HG03354 (cell line): ENCODE results near the gene DMD.
"Not testable (repeated sequence)": the region's sequence is repeated elsewhere in the genome, so short reads cannot be mapped to it uniquely, and the experiment has no call there.

Experiments used
- ATAC-seq: cut with Tn5 transposase; IDR thresholded peaks from one replicate; pipeline ENCODE4 v1.9.1; 2021; ENCODE audit warnings: mild to moderate bottlenecking; ENCODE audit not compliant: unreplicated experiment, poor library complexity, severe bottlenecking

The DMD gene

DNA sequence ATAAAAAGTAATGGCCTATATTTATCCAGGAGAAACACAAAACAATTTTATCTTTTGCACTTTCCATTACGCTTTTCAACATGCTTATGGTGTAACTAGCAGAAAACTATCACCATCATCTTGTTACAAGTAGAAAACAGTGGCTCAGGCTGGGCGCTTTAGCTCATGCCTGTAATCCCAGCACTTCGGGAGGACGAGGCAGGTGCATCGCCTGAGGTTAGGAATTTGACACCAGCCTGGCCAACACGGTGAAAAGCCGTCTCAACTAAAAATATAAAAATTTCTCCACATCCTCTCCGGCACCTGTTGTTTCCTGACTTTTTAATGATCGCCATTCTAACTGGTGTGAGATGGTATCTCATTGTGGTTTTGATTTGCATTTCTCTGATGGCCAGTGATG, 506.0 kb downstream of the DMD start:
- ATAC-seq, result not testable (repeated sequence)

DNA sequence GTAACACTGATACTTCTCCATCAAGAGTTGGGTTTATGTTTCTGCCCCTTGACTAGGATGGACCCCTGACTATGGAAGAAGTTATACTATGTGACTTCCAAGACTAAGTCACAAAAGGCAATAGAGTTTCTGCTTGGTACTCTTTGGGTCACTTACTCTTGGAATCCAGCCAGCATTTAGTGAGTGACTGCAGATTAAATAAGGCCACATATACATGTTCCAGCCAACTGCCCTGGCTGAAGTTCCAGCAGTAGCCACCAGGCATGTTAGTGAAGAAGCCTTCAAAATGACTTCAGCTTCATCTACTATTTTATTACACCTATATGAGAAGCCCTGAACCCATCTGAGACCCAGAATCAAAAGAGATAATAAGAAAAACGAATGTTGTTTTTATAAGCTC, 524.0 kb downstream of the DMD start:
- no peak for ATAC-seq

DNA sequence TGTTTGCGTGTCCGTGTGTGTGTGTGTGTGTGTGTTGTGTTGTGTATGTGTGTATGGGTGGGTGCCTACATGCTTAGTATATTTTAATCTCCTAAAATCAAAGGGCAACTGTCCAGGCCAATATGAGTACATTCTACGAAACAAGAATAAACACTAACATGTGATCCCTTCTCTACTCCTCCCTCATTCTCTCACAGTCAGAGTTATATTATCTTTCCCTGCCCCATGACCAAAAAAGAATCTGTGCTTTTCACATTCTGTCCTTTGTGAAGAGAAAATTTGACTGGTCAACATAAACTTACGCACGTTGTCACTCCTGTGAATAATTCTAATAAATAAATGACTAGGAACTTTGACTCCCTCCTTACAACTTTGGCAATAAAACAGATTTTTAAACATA, 532.9 kb downstream of the DMD start:
- no peak for ATAC-seq

DNA sequence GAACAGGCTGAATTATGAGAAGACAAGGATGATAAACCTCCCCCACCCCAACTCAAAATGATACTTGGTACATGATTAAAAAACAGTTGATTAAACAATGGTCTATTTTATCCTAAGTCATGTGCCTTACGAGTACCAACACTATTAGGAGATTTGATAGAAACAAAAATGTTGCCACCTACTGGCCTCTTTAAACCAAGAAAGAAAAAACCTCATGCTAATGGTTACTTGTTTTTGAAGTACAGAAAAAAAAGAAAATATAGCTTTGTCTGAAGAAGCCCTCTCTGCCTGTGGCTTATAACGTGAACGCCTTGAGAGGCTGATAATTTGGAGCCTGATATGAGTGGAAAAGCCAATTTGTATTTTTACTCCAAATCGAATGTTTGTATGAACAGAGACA, 538.2 kb downstream of the DMD start:
- no peak for ATAC-seq

DNA sequence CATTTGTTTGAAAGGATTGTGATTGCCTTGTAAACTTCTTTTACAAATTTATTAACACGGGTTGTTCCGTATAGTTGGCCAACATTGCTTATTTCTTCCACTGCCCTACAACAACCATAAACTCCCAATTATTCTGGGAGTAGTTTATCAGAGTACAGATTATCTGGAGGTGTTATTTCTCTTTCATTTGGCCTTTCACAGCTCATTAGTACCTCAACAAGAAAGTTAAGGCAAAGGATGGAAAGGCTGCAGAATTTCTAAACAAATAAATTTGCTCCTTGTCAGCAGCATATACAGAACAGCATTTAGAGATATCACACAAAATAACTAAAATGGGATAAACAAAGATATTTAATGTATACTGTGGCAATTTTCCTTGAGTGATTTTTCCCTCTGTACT, 548.8 kb downstream of the DMD start:
- ATAC-seq, result no peak

DNA sequence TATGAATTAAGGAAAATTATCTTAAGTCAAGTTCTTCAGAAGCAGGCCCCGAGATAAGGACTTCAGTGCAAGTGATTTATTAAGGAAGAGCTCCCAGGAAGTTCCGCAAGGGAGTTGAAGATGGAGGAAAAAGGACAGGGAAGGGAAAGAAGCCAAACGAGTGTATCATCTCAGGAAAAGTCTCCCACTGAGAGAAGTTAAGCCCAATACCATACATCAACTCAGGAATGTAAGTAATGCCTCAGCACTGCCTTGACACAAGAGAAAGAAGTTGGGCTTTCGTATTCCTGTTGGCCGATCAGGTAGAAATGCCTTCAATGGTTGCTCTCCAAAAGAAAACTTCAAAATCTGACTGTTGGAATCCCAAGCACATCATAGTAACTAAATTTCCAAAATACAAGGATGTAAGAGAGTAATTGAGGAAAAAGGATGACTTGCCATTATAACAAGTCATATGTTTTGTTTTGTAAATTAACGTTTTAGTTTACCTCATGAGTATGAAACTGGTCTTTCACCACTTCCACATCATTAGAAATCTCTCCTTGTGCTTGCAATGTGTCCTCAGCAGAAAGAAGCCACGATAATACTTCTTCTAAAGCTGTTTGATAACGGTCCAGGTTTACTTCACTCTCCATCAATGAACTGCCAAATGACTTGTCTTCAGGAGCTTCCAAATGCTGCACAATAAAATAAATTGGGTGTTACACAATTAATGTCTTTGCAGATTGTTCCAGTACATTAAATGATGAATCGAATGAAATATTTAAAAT, 566.7 kb downstream of the DMD start:
- no peak for ATAC-seq

DNA sequence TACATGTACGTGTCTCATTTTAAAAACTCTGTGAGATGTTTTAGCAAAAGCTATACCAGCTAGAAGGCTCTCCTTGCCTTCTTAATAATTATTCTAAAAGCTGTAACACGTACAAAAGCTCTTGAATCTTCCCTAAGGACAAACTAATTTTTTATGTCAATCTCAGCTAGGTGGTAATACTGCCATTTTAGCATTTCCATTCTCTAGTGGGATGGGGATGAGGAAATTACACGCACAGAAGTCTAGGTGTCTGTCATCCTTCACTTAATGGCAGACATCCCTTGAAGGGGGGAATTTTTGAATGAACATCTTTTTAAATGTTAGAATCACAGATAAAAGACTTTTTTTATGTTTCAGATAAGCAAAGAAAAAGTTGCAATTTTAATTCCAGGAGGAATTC, 569.1 kb downstream of the DMD start:
- no peak for ATAC-seq

DNA sequence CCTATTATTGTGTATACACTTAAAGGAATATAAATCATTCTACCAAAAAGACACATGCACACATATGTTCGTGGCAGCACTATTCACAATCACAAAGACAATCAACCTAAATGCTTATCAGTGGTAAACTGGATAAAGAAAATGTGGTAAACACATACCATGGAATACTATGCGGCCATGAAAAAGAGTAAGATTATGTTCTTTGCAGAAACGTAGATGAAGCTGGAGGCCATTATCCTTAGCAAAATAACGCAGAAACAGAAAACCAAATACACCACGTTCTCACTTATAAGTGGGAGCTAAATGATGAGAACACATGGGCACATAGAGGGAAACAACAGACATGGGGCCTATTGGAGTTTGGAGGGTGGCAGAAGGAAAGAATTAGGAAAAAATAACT, 593.2 kb downstream of the DMD start:
- no peak for ATAC-seq

DNA sequence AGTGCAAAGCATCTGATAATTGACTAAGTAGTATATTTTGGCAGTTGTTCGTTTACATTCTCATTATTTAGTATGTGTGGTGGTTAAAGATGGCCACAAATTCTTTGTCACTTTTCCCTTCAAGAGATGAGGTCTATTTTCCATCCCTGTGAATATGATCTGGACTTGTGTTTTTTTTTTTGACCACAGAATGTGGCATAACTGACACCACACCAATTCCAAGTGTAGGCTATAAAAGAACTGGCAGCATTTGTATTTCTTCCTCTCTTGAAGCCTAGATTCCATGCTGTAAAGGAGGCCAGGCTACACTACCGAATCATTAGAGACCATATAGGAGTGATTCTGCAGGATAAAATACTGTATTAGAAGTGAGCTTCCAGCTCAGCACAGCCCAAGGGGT, 596.6 kb downstream of the DMD start:
- ATAC-seq, result no peak

DNA sequence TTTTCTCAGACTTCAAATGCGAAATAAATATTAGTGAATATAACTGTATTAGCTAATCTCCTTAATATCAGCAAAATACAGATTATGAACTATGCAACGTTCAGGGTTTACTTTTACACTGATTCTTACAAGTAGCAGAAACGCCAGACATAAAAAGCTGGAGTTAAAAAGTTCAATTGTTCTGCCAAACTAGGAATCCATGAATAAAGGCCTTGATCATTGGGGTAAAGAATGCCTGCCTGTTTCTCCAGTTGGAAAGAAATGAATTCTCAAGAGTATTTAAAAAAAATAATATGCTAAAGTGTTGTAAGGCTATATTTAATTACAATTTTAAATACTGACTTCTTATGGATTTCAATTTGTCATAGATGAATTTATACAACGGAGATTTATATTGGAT, 612.2 kb downstream of the DMD start:
- no peak for ATAC-seq

DNA sequence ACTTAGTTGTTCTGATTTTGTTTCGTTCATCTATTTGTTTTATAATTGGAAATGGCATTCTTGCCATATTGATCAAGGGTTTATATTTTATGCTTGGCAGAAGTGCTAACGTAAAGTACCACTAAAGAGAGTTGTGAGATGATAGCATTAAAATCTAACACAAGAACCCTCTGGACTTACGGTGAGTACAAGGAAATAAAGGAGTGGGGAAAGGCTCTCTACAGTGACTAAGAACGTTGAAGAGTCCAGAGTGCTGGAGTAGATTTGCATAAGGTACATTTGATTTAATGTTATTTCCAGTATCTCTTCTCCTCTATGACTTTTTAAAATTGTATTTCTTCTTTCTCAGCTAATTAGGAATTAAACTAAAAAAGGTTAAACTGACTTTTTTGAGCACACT, 612.6 kb downstream of the DMD start:
- no peak for ATAC-seq

DNA sequence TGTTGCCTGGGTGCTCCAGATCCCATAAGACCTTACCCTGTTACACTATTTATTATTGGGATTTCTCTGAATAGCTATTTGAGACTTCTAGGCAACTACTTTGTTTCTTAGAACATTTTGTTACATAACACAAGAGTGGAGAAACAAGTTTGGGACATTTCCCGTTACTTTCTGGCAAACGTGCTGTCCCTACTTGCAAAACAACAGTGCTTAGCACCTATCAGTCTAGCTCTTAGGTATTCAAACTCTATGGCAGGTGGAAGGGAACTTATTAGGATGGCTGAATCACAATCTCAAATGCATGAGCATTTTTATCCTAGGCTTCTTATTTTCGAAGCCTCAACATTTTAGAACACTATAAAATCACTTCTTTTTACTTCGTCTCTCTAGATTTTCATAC, 613.6 kb downstream of the DMD start:
- ATAC-seq, result no peak

DNA sequence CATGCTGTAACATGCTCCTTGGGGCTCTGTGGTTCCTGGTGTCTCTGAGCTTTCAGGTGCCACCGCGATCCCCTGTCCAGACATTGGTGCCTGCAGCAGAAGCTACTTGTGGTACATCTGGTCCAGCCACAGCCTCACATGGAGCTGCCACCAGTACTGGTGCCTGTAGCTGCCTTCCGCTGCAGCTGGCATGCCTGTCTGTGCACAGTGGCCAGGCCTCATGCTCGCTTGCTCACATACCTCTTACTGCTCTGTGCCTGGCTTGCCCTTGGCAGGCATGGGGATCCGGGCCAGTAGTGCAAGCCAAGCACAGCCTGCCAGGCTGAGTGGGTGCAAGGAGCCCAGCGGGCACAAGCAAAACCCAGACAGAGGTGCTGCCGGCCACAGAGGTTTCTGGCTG, 618.6 kb downstream of the DMD start:
- no peak for ATAC-seq

DNA sequence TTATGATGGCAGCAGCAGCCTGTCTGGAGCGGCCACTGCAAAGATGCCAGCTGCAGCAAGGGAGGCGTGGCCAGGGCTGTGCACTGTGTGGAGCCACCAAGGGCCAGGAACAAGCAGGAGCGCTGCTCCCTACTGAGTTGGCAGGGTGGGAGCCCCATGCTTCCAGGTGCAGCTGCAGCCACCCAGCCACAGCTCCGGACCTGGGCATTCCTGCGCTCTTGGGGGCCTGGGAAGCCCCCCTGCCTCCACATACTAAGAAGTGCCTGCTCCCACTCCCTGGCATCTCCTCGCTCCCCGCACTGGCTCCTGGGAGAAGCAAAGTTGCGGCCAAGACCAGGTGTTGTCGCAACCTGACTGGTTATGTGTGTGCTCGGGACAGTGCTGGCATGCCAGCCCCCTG, 619.8 kb downstream of the DMD start:
- no peak for ATAC-seq

DNA sequence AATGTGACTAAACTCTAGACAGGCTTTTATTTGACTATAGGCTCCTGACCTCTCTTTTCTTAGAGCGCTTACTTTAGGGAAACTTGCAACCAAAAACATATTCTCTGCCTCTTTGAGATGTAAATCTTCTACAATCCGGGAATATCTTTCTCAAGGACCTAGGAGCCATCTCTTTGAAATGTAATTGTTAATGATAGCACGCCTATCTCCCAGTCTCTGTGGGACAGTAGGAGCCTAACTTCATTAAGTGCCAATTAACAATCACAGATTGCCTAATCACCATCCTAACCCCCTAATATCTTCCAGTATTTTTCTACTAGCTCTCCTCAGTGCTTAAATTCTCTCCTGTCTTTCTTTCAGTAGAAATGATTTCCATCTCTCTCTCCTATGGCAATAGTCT, 628.6 kb downstream of the DMD start:
- ATAC-seq, result no peak

DNA sequence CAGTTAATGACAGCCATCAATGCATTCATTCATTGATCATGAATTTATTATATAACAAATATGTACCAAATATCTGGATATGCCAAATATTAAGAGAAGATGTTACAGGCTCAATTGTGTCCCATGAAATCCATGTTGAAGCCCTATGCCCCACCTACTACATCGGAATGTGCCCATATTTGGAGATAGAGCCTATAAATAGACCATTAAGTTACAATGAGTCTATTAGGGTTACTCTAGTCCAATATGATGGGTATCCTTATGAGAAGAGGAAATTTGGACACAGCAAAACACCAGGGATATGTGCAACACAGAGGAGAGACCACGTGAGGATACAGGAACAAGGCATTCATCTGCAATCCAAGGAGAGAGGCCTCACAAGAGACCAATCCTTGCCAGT, 634.5 kb downstream of the DMD start:
- ATAC-seq, result no peak

DNA sequence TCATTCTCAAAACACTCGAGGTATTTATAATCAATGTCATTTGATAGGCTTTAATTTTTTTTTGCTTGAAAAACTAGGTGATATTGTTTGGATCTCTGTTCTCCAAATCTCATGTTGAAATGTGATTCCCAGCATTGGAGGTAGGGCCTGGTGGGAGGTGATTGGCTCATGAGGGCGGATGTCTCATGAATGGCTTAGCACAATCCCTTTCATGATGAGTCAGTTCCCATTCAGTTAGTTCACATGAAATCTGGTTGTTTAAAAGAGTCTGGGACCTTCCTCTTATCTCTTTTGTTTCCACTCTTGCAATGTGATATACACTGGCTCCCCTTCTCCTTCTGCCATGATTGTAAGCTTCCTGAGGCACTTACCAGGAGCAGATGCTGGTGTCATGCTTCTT, 638.7 kb downstream of the DMD start:
- no peak for ATAC-seq

DNA sequence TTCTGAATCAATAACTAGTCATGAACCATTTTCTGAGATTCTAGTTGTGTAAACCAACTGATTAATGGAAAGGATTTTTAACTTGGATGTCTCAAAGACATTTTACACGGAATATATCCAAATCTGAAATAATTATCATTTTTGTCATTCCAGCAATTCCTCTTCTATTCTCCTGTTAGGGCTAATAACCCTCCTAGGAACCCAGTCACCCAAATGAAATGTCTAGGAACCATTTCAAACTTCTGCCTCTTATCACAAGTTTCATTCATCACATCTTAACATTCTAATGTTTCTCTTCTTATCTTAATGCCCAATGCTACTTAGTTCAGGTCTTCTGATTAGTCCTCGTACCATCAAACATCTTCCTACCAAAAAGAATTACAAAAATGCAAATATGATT, 639.8 kb downstream of the DMD start:
- ATAC-seq, result no peak

DNA sequence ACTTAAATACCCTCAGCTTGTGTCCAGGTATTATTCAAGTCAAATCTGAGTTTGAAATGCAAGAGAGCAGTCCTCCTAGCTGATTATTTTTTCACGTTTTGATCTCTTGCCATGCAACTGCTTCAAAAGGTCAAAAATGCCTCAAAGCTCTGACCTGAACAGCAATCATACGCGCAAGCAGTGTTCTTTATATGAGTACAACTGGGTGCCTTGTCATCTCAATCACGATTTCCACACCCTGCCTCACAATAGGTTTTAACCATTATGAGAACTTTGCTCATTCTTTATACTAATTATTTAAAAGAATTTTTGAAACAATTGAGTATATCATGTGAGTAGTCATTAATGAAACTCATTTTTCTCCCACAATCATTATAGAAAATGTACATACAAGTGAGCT, 649.1 kb downstream of the DMD start:
- no peak for ATAC-seq

DNA sequence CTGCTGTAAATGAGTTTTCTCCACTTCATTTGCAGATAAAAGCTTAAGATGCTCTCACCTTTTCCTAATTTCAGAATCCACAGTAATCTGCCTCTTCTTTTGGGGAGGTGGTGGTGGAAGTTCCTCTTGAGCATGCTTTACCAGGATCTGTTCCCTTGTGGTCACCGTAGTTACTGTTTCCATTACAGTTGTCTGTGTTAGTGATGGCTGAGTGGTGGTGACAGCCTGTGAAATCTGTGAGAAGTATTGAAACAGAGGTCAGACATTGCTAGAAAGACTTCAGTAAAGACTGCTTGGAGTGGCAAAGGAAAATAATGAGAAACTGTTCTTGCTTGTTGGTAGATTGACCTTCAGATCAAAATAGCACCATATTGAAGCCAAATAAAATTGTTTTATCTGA, 666.2 kb downstream of the DMD start:
- no peak for ATAC-seq

DNA sequence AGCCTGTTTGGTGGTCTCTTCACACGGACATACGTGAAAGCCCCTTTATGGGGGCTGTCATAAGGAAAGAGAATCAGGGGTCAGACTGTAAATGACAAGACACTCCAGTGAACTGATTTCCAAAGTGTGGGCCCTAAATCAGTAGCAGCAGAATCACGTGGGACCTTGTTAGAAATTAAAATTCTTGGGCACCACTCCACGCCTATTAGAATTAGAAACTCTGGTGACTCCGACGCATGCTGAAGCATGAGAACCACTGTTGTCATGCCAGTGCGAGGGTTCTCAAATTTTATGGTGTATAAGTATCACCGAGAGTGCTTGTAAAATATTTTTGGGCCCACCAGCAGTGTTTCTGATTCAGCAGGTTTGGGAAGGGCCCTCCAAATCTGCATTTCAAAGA, 672.8 kb downstream of the DMD start:
- no peak for ATAC-seq

DNA sequence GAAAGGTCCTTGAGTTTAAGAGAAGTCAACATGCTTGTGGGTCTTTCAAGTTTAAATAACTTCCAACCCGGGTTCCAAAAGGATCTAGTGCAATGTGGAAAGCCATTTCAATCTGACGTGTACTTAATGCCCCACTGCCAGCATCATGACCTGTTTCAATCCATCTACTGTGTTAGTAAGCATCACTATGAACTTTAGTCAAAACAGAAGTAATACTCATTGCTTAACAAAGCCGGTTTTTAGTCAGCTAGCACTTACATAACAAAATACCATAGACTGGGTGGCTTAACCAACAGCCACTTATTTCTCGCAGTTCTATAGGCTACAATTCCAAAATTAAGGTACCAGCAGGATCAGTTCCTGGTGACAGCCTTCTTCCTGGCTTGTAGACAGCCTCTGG, 677.5 kb downstream of the DMD start:
- peak; percentile 60 for ATAC-seq
